ENCODE data around the gene LDB3.

- TF ChIP-seq CTCF (IDR thresholded peaks at IDR 0.05; ENCODE audit: low read depth, low read length, poor library complexity, severe bottlenecking) (no peak), EZH2phosphoT487 (IDR thresholded peaks at IDR 0.05; ENCODE audit: borderline replicate concordance, low read length) (no peak)
Observed at GRCh38 chr10:86700851-86701617, 32.7 kb downstream of the LDB3 start.

All from DOHH2 (cell line).